Activated naive CD4-positive, alpha-beta T cell treated with Interleukin-2 at 50 U/mL for 16 hours (primary cell): ENCODE data around the gene SLC19A1.
A peak's percentile ranks its signal among the peaks of the same experiment; 100 is the strongest.

Experiments
- DNase-seq: peaks from one replicate; pipeline ENCODE4 v3.0.0-alpha.2; 2020

The SLC19A1 gene

GRCh38 chr21:45543710-45544448 lies 1.6 kb upstream of the SLC19A1 start:
- DNase-seq: no peak

- no peak for DNase-seq
Observed at GRCh38 chr21:45543371-45543709, 1.1 kb upstream of the SLC19A1 start.

GRCh38 chr21:45542667-45543370 lies 579 bp upstream of the SLC19A1 start:
- no peak for DNase-seq

- peak; percentile 83 for DNase-seq
Observed at GRCh38 chr21:45541221-45542039, 810 bp downstream of the SLC19A1 start.

- DNase-seq: no peak
Observed at GRCh38 chr21:45540601-45540970, 1.7 kb downstream of the SLC19A1 start.

GRCh38 chr21:45539796-45540600 lies 2.2 kb downstream of the SLC19A1 start:
- DNase-seq: no peak

GRCh38 chr21:45539046-45539795 lies 3.0 kb downstream of the SLC19A1 start:
- DNase-seq: no peak

- no peak for DNase-seq
Observed at GRCh38 chr21:45538381-45539045, 3.7 kb downstream of the SLC19A1 start.

GRCh38 chr21:45537746-45538291 lies 4.4 kb downstream of the SLC19A1 start:
- no peak for DNase-seq

GRCh38 chr21:45537111-45537745 lies 5.0 kb downstream of the SLC19A1 start:
- DNase-seq: no peak

- DNase-seq: no peak
Observed at GRCh38 chr21:45536301-45537081, 5.7 kb downstream of the SLC19A1 start.

- no peak for DNase-seq
Observed at GRCh38 chr21:45535341-45536081, 6.7 kb downstream of the SLC19A1 start.

- DNase-seq: no peak
Observed at GRCh38 chr21:45534636-45535331, 7.5 kb downstream of the SLC19A1 start.

GRCh38 chr21:45533846-45534635 lies 8.2 kb downstream of the SLC19A1 start:
- no peak for DNase-seq

GRCh38 chr21:45533361-45533845 lies 8.8 kb downstream of the SLC19A1 start:
- DNase-seq: no peak

- no peak for DNase-seq
Observed at GRCh38 chr21:45532826-45533360, 9.3 kb downstream of the SLC19A1 start.
